Lung (tissue), 12 donors: ENCODE results near the gene MAP7D3. TPM values are rescaled to one million over a fixed set of nuclear protein-coding genes. Genes with fewer than 3 reads are reported as not detected.

Source experiments
- ATAC-seq: fragments of 200-7000 bp; cut with Tn5 transposase; one replicate; pipeline ENCODE4 v1.9.1; 2020; ENCODE audit warnings: moderate number of reproducible peaks; ENCODE audit not compliant: insufficient read depth, low FRiP score
- DNase-seq, 3 donors: peaks; one replicate each; pipeline ENCODE4 v3.0.0-alpha.2; 2013 to 2017
- H3K27ac ChIP-seq, 2 donors: one replicate each; pipeline ENCODE4 v1.5.1; 2013; ENCODE audit warnings: mild to moderate bottlenecking in 2 of 2, moderate library complexity in 2 of 2, control low read depth in 1 of 2, inconsistent platforms in 1 of 2, low read depth in 1 of 2, low read length in 1 of 2
- H3K27me3 ChIP-seq, 3 donors: one replicate each; pipeline ENCODE4 v1.5.1; 2013; ENCODE audit warnings: low read length in 2 of 3; ENCODE audit not compliant: control insufficient read depth in 3 of 3, insufficient read depth in 3 of 3
- H3K36me3 ChIP-seq, 4 donors: one replicate each; pipeline ENCODE4 v1.5.1; 2013; ENCODE audit warnings: low read length in 4 of 4, mild to moderate bottlenecking in 1 of 4, moderate library complexity in 1 of 4; ENCODE audit not compliant: control insufficient read depth in 4 of 4, insufficient read depth in 4 of 4
- H3K4me1 ChIP-seq, 5 donors: one replicate each; pipeline ENCODE4 v1.5.1; 2013; ENCODE audit warnings: low read length in 5 of 5, mild to moderate bottlenecking in 2 of 5, moderate library complexity in 1 of 5; ENCODE audit not compliant: control insufficient read depth in 5 of 5, insufficient read depth in 5 of 5
- H3K4me3 ChIP-seq: one replicate; pipeline ENCODE4 v1.5.1; 2013; ENCODE audit warnings: mild to moderate bottlenecking, control low read depth, moderate library complexity
- H3K9ac ChIP-seq, 2 donors: one replicate each; pipeline ENCODE4 v1.5.1; 2013; ENCODE audit warnings: low read length in 2 of 2, control low read depth in 1 of 2; ENCODE audit not compliant: insufficient read depth in 1 of 2
- H3K9me3 ChIP-seq, 4 donors: one replicate each; pipeline ENCODE4 v1.5.1; 2013; ENCODE audit warnings: low read length in 3 of 4, mild to moderate bottlenecking in 1 of 4, moderate library complexity in 1 of 4; ENCODE audit not compliant: control insufficient read depth in 4 of 4, insufficient read depth in 3 of 4
- CTCF ChIP-seq: IDR thresholded peaks from 2 replicates; pipeline ENCODE4 v1.5.1; 2012; ENCODE audit warnings: mild to moderate bottlenecking; ENCODE audit errors: control extremely low read depth, extremely low read depth
- WGBS, 2 donors: extraction: QIAGEN DNeasy Blood & Tissue Kit; methylation state at CpG; one replicate each; pipeline ENCODE4 v1.1.7; 2013; 5-methylcytosine and 5-hydroxymethylcytosine counted together
- polyA plus RNA-seq, 2 donors: library from polyadenylated mRNA; stranded (reverse); fragments of 200-250 nt; gene quantifications; one replicate each; pipeline ENCODE4 v1.2.1, GENCODE V29; 2013
- total RNA-seq, 2 donors: library from RNA; depleted of rRNA in 1 of 2; stranded (reverse); fragments of >200 nt in 1 of 2; gene quantifications; one replicate each; pipeline ENCODE4 v1.2.1, GENCODE V29; 2014 to 2021
- donor health status: control.
- donor health status: control.
- donor health status: Bipolar disorder and iron deficiency.
- donor health status: healthy.
- donor health status: DM: yes; HTN: yes; CAD: no.

MAP7D3 gene
- total and polyA plus RNA-seq, 4 donors = 4.0 to 10.5 (median 6.5) TPM

DNA sequence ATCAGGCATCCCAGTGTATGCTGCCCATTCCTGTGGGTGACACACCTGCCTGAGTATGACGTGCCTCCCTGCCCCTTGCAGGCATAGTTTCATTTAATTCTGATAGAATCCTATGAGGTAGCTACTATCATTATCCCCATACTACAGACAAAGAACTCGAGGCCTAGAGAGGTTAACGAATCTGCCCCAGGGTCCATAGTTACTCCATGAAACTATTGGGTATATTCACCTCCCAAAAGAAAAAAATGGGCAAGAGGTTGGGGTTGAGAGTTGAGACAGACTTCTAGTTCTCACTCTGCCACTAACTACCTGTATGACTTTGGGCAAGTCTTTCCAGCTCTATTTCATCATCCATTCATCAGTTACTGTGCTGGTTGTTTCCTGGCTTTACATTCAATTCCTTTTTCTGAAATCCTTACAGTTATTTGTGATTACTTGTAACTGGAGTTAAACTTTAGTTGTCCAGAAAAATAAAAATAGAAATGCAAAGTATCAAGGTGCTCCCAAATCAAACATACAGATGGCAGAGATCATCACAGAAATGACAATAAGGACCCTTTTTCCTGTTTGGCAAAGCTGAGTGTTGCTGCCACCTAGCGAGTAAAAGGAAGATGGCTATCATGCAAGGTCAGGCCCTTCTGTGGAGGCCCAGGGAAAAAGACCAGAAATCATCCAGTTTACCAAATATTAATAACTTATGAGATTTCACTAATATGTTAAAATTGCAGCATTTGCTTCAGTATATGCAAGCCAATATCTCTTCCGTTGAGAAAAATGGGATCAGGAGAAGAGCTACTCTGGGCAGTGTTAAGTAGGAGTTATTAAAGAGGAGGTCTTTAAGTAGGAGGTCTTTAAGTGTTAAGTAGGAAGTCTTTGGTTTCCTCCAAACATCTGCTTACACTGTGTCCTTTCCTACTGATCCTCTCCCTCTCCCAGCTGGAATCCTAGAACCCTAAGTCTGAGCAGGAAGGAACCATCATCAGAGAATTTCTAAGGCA is 17.1 kb upstream of the MAP7D3 start:
- Histone ChIP-seq H3K27ac (no peak overlapping the region), H3K4me3 (no peak overlapping the region), H3K9me3 (no peaks in the 10 kb centered on the region), H3K9ac (no peak overlapping the region), H3K27me3 (peaks cover 0 to 11% (median 0%) of the 10 kb centered on the region in 3 donors), H3K36me3 (no peaks in the 10 kb centered on the region), H3K4me1 (no peaks in the 10 kb centered on the region)
- ATAC-seq (peak; percentile 64), DNase-seq (peak; percentile 44 to 67 (median 53))
- 45 to 55% methylated on average over 5 of the region's 5 CpGs for WGBS, 2 donors
- TF ChIP-seq CTCF = peak; percentile 58

GRCh38 chrX:136266828-136267227 is 15.6 kb upstream of the MAP7D3 start:
- Histone ChIP-seq H3K4me1 (peaks cover 0 to 2% (median 0%) of the 10 kb centered on the region in 5 donors), H3K27ac (no peak overlapping the region), H3K9me3 (no peaks in the 10 kb centered on the region), H3K9ac (no peak overlapping the region), H3K36me3 (no peaks in the 10 kb centered on the region), H3K27me3 (peaks cover 0 to 17% (median 2%) of the 10 kb centered on the region in 3 donors), H3K4me3 (no peak overlapping the region)
- no peak for ATAC-seq
- 81 to 94% methylated on average over 1 of the region's 1 CpG for WGBS, 2 donors
- no peak for TF ChIP-seq CTCF
- DNase-seq = no peak

- H3K27ac ChIP-seq = no peak overlapping the region
- 61 to 65% methylated on average over 7 of the region's 7 CpGs for WGBS, 2 donors
- peaks cover 0 to 17% (median 3%) of the 10 kb centered on the region in 3 donors for H3K27me3 ChIP-seq
- ATAC-seq (no peak), DNase-seq (no peak)
- TF ChIP-seq CTCF = no peak
- no peaks in the 10 kb centered on the region for H3K36me3 ChIP-seq
- H3K9me3 ChIP-seq = no peaks in the 10 kb centered on the region
- no peak overlapping the region for H3K9ac ChIP-seq
- peaks cover 0 to 2% (median 0%) of the 10 kb centered on the region in 5 donors for H3K4me1 ChIP-seq
- H3K4me3 ChIP-seq = no peak overlapping the region
These were observed 11.7 kb upstream of the MAP7D3 start for GRCh38 chrX:136262812-136263315.
